GM19238 (cell line): ENCODE results near the gene BHLHE23.
"Not testable (repeated sequence)": the region's sequence is repeated elsewhere in the genome, so short reads cannot be mapped to it uniquely, and the experiment has no call there.

Source experiments
- DNase-seq: peaks from one replicate; pipeline ENCODE4 v3.0.0; 2011; ENCODE audit warnings: low spot score; ENCODE audit not compliant: insufficient read length

The BHLHE23 gene

DNA sequence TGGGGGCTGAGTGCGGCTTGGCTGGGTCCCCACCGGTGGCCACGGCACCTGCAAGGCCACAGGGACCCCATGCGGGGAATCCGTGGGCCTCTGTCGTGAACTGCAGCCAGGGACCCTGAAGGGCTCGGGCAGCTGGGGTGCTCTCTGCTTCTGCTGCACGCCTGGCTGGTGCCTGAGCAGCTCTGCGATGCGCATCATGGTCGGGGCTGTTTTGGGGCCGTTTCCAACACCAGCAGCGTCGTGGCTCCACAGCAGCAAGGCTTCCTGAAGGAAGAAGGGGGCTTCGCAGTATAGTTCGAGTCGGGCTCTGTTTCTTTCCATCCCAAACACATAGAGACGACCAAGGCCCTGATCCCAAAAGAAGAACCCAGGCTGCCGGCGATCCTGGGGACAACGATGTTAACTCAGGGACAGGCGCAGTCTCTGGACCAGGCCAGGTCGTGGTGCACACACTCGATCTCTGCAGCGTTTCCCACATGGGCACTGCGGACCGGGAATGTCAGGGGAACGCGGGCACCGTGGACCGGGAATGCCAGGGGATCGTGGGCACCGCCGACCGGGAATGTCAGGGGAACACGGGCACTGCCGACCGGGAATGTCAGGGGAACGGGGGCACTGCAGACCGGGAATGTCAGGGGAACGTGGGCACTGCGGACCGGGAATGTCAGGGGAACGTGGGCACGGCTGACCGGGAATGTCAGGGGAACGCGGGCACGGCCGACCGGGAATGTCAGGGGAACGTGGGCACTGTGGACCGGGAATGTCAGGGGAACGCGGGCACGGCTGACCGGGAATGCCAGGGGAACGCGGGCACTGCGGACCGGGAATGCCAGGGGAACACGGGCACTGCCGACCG is 36.8 kb upstream of the BHLHE23 start:
- no peak for DNase-seq

DNA sequence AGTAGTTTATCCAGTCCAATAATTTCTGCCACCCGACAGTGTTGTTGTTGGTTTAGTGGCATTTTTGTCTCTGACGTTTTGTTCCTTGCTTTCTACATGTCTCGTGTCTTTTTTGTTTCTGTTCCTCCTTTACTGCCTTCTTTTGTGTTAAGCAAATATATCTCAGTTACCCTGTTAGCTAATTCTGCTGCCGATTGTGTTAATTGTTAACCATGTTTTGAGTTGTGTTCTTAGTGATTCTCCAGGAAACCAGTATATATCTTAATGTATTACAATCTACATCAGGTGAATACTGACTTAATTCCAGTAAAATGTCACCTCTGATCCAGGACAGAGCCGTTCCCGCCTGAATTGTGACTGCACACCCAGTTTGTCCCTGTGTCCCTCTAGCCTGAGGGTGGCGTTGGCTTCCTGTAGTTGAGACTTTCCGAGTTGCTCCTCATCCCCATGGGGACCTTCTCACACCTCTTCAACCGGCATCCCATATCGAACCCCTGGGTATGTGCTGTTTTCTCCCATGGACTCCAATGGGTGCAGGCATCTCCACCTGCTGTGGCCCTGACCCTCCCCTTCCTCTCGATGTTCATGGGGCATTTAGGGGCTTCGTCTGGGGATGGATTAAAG is 35.8 kb upstream of the BHLHE23 start:
- DNase-seq: no peak

DNA sequence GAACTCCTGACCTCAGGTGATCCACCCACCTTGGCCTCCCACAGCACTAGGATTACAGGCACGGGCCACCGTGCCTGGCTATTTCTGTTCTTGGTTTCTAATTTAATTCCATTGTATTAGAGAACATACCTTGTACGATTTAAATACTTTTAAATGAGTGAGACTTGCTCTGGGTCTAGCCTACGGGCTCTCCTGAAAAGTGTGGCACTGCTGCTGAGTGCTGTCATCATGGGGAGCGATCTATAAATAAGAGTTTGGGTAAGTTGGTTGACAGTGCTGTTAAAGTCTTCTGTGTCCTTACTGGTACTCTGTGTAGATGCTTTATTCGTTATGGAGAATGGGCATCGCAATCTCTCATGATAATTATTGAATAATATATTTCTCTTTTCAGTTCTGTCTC is 35.0 kb upstream of the BHLHE23 start:
- DNase-seq: no peak

DNA sequence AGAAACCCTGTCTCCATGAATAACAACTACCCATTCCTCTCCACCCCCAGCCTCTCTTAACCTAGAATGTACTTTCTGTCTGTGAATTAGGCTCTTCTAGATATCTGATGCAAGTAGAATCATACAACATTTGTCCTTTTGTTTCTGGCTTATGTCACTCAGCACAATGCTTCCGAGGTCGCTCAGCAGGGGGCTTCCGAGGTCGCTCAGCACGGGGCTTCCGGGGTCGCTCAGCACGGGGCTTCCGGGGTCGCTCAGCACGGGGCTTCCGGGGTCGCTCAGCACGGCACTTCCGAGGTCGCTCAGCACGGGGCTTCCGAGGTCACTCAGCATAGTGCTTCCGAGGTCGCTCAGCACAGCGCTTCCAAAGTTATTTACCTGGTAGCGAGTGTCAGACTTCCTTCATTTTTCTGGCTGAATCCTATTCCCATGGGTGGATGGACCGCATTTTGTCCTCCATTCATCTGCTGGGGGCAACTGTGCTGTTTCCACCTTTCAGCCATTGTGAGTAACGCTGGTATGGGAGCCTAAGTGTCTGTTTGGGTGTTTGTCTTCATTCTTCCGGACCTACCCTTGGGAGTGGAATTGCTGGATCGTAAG is 31.0 kb upstream of the BHLHE23 start:
- DNase-seq: no peak

DNA sequence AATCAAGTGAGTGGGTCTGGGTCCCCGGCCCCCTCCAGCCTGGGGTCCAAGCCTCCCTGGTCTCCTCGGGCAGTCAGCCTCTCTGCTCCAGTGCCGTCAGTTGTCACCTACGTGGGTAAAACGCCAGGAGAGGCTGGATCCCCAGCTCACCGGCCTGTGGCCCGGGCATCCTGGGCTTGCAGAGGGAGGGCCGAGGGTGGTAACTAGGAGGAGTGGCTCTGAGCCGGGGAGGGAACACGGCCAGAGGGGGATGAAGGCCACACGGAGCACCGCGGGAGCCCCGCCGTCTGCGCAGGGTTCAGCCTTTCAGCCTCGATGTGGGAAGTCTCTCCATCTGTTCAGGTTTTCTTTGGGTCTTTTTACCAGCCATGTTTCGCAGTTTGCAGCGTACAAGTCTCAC is 29.5 kb upstream of the BHLHE23 start:
- no peak for DNase-seq

DNA sequence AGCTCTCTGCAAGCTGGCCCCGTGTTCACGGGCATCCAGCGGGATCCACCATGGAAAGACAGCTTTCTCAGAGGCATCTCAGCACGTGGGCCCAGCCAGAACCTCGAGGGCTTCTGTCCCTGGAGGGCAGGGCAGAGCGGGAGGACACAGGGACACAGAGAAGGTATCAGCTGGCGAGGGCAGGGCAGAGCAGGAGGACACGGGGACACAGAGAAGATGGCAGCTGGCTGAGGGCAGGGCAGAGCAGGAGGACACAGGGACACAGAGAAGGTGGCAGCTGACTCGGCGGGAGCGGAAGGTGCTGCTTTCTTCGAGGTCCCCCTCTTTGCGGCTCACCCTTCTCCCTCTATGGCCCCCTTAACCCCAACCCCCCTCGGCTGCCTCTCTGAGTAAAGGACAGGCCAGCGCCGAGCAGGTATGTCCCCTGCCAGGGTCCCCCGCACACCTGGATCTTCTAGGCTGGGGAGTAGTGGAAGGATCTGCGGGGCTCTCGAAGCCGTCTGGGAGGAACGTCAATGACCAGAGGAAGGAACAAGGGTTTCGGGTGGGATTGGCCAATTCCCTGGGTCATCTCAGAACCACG is 28.9 kb upstream of the BHLHE23 start:
- no peak for DNase-seq

DNA sequence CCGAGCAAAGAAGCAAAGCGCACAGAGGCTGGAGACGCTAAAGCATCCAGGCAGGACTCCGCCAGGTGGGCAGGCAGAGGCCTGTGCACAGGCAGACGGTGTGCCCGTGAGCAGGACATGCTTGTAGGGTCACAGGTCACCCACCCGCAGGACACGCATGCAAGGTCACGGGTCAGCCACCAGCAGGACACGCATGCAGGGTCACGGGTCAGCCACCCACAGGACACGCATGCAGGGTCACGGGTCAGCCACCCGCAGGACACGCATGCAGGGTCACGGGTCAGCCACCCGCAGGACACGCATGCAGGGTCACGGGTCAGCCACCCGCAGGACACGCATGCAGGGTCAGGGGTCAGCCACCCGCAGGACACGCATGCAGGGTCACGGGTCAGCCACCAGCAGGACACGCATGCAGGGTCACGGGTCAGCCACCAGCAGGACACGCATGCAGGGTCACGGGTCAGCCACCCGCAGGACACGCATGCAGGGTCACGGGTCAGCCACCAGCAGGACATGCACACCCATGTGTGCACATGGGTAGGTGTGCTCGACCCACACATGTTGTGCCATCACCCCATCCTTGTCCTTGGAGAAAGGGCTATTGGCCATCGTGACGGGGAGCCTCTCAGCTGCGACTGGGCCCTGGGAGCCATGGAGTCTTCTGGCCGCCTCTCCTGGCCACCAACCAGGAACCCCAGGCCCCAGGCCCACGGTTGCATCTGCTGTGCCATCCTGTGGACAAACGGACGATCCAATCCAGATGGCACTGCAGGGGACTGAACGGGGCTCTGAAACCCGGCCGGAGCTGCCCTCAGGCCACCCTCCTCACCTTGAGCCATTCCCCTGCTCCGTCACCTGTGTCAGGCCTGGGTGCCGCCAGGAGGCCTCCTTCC is 28.2 kb upstream of the BHLHE23 start:
- DNase-seq: not testable (repeated sequence)

DNA sequence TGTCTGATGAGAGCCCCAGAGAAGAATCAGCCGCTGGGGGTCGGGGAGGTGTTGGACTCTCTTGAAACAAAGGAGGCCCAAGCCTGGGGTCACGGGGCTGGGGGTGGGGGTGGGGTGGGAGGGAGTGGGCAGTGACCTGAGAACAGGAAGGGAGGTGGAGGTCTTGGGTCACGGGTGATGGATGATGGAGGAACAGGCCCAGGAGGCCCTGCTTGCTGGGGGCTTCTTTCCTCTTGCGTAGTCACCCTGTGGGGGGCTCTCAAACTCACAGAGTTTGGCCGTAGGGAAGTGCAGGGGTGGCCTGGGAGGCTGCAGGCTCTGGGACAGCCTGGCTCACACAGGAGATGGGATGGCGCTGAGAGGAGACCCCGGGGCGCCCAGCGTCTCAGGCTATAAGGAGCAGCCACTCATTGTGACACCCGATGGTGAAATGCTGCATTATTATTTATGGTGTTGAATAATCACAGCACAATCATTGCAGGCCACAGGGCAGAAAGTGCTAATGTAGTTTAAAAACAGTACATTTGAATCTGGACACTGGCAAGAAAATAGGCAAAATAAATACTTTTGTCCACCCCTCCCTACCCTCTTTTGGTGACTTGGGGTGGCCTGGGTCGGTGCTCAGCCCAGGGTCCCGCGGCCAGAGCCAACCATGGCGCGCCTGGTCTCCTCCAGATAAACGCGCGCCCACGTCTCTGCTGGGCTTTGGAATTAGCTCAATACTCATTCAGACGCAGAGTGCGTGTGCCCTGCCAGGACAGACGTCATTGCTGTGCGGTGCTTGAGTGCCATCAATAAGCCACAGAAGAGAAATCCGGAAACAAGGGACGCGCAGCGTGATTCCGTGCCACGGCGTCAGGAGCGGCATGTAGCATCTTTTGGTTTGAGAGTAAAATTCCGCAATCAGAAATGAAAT is 27.3 kb upstream of the BHLHE23 start:
- DNase-seq: no peak

DNA sequence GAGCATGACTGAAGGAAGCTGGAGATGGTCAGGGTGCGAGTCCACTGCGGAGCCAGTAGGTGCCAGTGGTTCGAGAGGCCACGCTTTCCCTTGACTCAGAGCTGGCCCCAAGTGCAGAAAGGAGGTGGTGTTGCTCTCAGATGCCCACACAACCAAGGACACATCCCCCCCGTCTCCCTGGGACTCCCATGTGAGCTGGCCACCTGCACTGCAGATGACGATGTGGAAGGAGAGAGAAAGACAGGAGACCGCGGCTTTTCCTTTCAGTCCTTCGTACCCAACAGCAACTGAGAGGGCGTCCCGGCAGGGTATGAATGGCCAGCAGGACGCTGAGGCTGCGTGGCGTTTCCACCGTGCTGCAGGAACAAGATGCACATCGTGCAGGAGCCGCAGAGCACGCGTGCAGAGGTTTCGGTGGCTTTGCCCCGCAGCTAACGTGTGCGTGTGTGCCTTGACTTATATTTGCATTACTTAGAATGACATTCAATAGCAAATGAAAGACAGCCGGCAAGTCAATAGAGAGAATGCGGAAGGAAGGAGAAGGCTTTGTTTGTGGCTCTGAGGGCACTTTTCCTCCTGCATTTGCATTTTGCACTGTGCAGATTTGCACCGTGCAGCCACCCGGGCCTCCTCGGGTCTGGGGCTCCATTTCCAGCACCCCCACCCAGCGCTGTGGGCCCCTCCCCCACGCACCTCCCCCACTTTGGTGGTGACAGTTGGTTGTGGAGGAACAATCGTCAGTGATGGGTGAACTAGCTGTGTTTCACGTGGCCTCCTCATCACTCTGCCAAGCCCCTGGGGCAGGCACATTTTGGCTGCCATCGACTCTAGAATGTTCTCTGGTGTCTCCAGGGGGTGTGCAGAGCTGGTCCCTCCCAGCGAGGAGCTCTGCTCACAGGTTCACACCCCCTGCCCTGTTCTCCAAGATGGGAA is 26.4 kb upstream of the BHLHE23 start:
- peak; percentile 65 for DNase-seq

DNA sequence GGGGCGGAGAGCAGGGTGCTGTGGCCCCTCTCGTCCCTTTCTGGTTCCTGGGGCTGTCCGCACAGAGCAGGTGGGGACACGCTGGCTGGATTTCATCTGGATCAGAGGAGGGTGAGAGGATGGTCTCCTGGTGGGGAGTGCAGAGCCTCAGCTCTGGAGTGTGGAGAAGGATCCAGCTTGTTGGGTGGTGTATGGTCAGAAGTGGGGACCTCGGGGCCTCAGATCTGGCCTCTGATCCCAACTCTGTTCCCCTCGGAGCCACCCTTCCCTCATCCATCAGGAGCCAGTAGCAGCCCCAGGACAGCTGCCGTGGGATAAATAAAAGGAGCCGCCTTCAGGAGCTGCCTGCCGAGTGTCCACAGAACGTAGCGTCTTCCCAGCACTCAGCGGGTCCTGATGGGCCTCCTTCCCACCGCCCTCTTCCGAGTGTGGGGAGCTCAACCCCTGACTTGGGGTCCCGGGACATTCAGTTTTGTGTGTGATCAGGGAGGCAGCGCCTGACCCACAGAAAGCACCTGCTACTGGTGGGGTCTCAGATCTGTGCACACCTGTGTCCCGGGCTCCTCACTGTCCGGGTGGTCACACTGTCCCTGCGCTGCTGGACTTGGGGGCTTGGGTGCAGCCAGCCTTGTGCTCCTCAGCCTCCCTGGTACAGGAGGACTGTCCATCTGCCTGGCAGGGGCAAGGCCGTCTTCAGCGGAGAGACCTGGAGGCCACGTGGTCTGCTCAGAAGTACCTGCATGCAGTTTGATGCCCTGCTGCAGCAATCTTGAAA is 25.4 kb upstream of the BHLHE23 start:
- DNase-seq: no peak

DNA sequence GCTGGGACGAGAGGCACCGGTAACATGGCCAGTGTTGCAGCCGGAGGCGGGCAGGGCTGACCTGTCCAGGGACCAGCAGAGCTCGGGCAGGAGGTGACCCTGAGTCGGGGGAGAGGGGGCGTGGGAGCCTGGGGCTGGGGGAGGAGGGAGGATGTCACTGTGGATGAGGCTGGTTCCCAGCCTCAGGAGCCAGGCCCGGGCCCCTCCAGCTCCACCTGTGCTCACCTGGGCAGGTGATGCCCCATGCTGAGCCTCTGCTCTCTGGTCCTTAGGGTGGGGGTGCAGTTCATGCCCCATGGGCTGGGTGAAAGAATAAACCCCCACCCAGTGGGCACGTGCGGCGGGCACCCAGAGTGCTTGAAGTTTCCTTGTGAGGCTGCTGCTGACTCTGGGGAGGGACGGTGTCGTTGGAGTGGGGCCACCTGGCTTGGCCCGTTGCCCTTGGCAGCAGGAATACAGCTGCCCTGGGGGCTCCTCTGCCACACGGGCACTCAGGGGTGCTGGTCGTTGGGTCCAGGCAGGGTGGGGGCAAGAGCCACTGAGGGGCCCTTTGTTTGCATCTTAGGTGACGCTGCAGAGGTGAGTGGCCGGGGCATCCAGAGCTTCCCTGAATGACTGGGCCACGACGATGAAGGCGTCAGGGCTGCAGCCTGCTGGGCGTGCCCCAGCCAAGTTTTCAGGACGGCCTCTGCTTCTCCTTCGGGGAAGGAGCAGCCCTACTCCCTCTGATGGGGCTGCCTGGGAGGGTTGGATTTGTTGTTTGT is 24.7 kb upstream of the BHLHE23 start:
- DNase-seq: no peak

DNA sequence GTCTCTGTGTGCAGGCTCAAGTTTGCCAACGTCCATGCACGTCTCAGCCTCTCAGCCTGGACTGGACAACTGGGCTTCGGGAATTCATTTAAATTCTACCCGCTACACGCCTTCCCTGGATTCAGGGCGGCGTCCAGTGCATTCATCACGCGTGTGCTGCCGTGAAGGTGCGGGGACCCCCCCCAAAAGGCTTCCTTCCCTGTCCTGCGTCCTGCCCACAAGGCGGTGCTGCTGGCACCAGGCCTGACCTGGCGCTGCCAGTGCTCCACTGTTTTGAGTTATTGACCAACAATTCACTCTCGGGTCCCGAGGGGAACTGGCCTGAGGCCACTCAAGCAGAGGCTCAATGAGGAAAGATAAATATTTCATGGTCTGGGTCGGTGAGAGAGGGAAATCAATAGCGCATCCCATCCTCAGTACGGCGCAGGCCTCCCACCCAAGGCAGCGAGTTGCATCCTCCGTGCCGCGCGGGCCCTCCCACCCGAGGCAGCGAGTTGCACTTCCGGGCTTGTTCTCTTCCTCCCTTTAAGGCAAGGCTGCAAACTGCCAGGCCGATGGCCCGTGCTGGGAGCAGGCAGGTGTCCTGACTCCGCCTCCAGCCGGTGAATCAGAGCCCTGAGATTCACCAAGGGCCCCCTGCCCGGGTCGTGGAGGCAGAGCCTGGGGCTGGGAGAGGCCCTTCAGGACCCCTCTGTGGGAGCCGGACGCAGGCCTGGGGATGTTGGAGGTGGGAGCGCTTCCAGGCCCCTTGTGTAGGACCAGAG is 22.8 kb upstream of the BHLHE23 start:
- DNase-seq: no peak

DNA sequence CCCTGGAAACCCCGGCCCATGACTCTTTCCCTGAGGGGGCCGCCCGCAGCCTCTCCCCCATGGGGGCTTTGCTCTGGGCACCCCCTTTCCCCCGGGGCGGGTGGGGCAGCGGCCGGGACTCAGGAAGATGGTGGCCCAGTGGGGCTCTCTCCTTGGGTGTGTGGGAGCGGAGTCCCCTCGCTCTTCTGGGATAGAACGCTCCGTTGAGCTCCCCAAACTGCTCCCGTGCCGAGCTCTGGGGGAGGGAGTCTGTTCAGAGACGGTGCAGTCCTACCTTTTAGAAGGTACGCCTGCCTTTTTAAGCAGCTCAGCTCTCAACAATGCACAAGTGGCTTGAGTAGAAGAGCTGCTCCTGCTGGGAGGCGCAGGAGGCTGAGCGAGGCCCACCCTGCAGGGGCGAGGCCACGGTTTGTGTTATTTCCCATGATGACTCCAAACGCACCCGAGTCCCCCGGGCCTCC is 21.7 kb upstream of the BHLHE23 start:
- DNase-seq: no peak

DNA sequence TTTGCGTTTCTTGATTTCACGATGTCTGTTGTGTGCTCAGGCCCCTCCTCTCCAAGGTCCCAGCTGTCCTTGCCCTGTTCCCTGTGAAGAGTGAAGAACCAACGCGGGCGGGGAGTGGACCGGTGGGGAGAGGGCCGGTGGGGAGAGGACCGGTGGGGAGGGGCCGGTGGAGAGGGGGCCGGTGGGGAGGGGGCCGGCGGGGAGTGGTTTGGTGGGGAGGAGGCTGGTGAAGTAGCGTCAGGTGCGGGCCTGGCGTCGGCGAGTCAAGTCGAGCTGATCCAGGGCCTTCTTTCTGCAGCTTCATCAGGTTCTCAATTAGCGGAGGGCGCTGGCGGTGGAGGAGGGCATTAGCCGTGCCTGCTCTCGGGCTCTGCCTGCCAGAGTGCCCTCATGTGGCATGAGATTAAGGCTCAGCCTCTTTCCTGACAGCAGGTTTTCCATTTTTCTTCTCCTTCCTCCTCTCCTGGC is 21.2 kb upstream of the BHLHE23 start:
- DNase-seq: no peak

DNA sequence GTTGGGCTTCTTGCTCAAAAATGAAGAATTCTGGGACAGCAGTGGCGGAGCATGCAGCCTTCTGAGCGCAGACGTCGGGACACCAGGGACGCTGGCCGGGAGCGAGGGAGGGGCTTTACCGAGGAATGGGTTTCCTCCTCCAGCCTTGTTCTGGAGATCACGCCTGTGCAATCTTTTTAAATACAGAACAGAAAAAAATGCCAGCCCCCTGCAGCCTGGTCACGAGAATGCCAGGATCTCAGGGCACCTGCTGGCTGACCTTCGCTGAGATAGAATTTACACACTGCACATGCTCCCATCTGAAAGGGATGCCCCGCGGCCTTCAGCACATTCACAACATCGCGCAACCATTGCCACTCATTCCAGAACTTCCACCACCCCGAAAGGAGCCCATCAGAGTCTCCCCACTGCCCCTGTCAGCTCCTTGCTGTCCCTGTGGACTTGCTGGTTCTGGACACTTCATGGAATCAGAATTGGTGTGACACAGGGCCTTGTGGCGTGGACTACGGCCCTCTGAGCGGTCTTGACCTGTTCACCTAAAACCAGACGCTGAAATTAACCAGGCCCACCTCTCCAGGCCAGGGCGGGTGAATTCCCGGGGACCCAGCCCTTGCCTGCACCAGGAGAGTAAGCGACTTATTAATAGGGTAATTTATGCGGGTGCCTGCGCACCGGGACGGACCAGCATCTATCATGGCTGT is 20.6 kb upstream of the BHLHE23 start:
- DNase-seq: no peak

DNA sequence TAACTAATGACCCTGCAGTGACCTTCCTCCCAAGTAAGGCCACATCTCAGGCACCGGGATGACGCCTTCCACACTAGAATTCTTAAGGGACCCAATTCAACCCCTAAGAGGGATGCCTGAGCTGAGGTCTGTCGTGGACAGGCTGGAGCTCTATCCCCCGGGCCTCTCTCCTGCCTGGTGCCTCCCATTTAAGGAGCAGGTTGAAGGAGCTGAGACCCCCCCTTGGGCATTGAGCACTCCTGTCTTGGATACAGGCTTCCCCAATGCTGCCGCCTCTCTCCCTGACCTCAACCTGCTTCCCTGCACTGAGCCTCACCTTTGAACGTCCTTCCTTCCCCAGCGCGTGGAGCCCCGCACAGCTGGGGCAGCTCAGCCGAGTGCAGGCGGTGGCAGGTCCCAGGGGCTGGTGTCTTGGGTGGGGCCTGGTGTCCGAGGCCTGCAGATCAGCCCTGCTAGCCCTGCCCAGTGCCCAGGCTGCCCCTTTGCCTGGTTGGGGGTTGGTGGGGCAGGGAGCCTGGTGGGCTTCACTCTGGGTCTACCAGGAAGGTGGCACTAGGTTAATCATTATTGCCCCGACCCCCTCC is 19.9 kb upstream of the BHLHE23 start:
- DNase-seq: no peak
